CD1c-positive myeloid dendritic cell (primary cell): ENCODE results near the gene NTN5.
A peak's percentile ranks its signal among the peaks of the same experiment; 100 is the strongest.

Experiments used
- DNase-seq: peaks from one replicate; pipeline ENCODE4 v3.0.0-alpha.2; 2016; ENCODE audit errors: extremely low spot score

Gene NTN5

GRCh38 chr19:48630296-48631063 lies 42.3 kb downstream of the NTN5 start:
- DNase-seq: peak; percentile 60

DNA sequence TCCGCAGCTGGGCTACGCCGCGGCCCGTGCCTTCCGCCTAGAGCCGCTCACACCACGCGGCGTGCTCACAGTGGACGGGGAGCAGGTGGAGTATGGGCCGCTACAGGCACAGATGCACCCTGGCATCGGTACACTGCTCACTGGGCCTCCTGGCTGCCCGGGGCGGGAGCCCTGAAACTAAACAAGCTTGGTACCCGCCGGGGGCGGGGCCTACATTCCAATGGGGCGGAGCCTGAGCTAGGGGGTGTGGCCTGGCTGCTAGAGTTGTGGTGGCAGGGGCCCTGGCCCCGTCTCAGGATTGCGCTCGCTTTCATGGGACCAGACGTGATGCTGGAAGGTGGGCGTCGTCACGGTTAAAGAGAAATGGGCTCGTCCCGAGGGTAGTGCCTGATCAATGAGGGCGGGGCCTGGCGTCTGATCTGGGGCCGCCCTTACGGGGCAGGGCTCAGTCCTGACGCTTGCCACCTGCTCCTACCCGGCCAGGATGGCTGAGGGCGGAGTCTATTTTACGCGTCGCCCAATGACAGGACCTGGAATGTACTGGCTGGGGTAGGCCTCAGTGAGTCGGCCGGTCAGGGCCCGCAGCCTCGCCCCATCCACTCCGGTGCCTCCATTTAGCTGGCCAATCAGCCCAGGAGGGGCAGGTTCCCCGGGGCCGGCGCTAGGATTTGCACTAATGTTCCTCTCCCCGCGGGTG lies 43.1 kb downstream of the NTN5 start:
- DNase-seq: peak; percentile 13

DNA sequence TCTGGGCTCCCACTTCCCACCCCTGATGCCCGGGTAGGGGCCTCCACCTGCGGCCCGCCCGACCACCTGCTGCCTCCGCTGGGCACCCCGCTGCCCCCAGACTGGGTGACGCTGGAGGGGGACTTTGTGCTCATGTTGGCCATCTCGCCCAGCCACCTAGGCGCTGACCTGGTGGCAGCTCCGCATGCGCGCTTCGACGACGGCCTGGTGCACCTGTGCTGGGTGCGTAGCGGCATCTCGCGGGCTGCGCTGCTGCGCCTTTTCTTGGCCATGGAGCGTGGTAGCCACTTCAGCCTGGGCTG lies 43.6 kb downstream of the NTN5 start:
- no peak for DNase-seq

GRCh38 chr19:48628486-48629296 lies 44.1 kb downstream of the NTN5 start:
- DNase-seq: no peak

DNA sequence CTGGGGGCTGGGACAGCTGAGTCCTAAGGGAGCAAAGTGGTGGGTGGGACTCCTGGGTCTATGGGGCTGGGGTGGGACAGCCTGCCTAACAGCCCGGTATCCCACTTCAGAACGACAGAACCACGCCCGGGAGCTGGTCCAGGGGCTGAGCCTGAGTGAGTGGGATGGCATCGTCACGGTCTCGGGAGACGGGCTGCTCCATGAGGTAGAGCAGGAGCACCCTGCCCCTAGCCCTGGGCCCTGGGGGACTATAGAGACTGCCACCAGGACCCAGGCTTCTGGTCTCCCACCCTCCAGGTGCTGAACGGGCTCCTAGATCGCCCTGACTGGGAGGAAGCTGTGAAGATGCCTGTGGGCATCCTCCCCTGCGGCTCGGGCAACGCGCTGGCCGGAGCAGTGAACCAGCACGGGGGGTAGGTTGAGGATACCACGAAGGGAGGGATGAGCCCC lies 44.9 kb downstream of the NTN5 start:
- no peak for DNase-seq

- DNase-seq: no peak
Observed at GRCh38 chr19:48627201-48627864, 45.5 kb downstream of the NTN5 start.

GRCh38 chr19:48625891-48626327 lies 46.9 kb downstream of the NTN5 start:
- no peak for DNase-seq

DNA sequence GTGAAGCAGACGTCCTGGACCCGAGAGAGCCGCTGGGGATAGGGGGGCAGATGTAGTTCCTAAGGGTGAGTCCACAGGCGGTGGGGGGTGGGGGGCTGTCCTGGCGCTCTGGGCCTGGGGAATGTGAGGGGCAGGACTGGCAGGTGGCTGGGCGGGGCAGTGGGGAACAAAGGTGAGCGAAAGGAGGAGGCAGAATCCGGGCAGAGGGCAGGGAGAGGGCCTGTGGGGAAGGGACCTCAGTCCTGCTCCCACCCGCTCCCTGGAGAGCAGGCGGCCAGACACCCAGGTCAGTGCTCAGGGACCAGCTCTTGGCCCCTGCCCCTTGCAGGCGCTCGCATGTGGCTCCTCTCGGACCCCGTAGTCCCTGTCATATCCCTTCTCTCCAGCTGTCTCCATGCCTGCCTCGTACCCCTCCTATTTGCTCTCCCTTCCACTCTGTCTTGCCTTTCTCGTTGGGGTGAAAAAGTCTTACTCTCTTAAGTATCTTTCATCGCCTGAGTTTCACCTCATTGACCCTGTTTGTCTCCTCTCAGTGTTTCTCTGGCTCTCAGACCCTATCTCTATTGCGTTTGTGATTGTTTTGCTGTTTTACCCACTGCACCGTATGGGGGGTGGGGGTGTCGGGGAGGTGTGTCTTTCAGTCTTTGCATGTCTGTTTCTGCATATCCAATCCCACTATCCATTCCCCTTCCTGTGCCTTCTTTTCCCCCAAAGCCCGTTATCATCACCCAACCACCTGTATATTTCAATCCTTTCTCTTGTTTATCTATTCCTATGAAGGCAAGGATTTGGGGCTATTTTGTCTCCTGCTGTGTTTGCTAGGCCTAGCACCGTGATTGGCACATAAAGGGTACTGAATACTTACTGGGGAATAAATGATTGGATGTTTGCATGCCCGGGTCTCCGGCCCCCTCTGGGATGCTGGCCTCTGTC lies 47.8 kb downstream of the NTN5 start:
- no peak for DNase-seq

- peak; percentile 95 for DNase-seq
Observed at GRCh38 chr19:48624067-48624594, 48.7 kb downstream of the NTN5 start.

DNA sequence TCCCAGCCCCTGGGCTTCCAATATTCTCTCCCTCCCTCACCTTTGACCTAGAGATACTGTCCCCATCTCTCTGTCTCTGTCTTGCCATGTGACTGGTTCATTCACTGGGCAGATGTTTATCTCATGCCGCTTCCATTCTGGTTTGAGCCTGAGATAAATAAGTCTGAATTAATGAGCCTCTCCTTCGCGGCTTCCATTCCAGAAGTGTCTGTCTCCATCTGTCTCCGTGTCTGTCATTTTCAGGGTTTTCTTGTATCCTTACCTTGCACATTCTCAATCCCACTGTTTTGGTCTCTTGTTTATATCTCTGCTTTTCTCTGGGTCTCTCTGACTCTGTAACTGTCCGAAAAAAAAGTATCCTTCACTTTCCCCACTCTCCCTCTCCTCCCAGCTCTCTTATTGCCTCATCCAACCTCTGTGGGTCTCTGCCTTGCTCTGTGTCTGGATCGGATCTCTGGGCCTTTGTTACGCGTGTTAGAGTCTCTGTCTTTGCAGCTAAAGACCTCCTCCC lies 49.2 kb downstream of the NTN5 start:
- no peak for DNase-seq

GRCh38 chr19:48619692-48620585 lies 52.9 kb downstream of the NTN5 start:
- peak; percentile 26 for DNase-seq

- peak; percentile 98 for DNase-seq
Observed at GRCh38 chr19:48618916-48619691, 53.7 kb downstream of the NTN5 start, which contains the start of the genes RPL18 and SPHK2. RPL18 (minus strand) TSS chr19:48619178; CDS start chr19:48619143, 35 bp downstream. SPHK2 (plus strand) TSS chr19:48619506; CDS start chr19:48620515, 1,009 bp downstream.

DNA sequence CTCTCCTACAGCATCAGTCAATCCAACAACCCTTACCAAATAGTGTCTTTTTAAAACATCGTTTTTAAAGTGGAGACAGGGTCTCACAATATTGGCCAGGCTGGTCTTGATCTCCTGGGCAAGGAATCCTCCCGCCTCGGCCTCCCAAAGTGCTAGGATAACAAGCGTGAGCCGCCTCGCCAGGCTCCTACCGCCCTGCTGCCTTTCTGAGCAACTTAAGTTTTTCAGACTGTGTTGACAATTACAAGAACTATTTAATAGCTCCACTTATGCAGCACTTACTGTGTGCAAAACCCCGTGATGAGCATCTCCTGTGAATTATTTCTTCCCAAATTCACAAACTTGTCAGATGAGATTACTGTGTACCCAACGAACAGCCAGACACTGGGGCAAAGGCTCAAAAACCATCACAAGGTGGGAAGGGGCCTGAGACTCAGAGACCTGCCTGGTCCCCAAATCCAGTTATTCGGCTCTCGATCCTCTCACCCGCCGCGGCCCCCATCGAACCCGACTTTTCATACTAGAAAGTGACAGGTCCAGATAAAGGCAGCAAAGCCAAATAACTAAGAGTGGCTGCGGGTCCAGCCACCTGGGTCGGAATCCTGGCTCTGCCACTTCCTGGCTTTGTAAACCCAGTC lies 54.4 kb downstream of the NTN5 start:
- DNase-seq: no peak

GRCh38 chr19:48617146-48617937 lies 55.5 kb downstream of the NTN5 start:
- DNase-seq: no peak

GRCh38 chr19:48616491-48617056 lies 56.2 kb downstream of the NTN5 start:
- DNase-seq: no peak

DNA sequence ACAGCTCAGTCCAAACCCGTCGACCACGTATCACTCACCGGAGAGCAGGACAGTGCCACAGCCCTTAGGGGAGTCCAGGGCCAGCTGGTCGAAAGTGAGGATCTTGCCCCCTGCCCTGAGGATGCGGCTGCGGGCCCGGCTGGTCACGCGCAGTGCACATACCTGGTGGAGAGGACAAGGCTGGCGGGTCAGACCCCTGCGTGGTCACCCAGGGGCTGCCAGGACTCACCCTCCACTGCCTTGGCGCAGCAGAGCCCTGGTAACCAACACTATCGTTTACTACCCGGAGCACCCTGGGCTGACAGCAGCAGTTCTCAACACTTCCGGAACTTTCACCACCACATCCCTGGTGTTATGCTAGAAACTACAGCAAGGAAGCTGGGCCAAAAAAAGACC lies 56.8 kb downstream of the NTN5 start:
- no peak for DNase-seq
